GM18499 (cell line): ENCODE measurements around the gene CBR4.

Source experiments
- ATAC-seq: cut with Tn5 transposase; IDR thresholded peaks from one replicate; pipeline ENCODE4 v1.9.1; 2021; ENCODE audit warnings: moderate number of reproducible peaks; ENCODE audit not compliant: insufficient read depth, unreplicated experiment

The CBR4 gene

DNA sequence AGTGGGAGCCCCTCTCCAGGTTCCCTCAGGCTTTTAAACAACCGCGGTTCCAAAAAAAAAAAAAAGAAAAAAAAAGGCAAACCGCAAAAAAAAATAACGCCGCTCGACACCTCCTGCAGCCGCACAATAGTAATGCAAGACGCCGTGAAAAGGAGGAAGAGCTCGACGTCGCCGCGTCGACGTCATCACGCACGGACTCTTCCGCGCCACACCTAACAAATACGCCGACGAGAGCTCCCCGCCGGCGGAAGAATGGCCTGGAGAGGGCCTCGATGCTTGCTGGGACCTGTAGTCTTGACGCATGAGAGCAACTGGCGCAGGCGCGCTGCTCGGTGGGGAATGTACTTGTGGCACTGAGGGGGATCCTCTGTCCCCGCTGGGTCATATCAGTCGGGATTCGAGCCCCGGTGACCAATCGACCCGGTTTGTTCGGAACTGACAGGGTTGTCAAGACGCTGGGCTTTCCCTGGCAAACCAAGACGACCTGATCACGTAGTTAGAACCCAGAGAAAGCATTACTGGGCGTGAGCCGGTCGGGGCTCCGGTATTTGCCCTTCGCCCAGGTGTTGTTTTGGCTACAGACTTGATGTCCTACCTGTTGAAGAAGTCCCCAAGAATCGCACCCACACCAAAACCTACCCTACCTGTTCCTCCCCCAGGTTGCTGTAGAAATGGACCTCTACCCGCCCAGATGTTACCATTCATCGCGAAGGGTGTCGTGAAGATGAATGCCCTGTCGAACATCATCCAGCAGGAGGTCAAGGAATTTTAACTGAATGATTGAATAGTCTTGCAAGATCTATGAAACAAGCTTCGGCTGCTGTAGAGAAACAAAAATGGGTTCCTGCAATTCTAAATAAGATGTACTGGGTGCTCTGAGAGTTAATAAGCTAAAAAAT is at the start of gene CBR4:
CBR4 (minus strand) TSS at position 131 of the 899 bp plus-strand sequence. CDS start 166 bp downstream, outside the sequence.
- peak; percentile 94 for ATAC-seq

DNA sequence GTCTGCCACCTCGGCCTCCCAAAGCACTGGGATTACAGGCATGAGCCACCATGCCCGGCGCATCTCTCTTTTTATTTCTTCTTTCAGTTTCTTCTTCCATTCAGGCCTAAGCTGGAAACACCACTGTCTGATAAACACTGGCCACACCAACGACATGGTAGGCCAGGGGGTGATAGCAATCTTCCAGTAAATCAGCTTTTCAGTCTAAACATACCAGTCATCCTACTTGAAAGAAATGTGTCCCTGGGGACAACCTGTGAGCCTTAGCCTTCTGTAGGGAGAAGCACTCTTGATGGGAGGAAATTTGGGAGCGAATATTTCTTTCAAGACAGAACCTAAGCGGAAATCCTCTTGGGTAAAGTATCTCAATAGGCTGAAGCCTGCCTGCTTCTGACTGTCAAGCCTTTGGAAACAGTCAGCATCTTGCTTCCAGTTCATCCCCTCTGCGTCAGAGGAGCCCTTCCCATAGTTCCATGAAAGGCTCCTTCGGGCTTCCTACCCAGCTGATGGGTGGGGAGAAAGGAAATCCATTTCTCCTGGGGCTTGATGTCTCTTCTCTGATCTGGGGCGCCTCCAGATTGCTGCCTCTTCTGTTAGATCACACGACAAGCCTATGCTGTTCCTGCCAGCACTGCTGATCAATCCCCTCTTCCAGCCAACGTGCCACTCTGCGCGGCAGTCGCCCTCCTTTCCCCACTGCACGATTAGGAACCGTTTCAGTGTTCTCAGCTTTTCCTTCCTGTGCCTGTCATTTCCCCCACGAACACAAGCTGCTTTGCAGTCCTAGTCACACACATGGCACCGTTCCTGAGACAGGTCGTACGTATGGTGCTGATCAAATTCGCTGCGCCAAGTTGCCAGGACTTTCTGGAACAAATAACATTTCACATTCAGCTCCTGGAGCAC is 49.5 kb upstream of the CBR4 start:
- ATAC-seq: no peak

DNA sequence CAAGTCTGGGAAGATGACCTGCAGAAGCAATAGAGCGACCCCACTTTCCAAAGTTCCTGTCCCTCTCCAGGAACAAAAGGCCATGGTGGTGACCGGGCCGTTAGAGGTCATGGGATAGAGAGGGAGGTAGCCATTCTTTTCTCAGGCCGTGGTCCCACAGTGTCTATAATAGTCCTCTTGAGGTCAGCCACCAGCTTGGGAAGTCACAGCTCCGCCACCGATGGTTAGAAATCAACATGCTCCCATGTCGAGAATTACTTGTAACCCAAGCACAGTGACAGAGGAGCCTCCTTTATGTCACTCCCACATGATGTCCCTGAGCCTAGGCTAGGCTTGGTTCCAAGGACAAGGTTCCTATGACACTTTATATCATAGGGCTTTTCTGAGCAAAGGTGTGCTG is 48.3 kb upstream of the CBR4 start:
- no peak for ATAC-seq

DNA sequence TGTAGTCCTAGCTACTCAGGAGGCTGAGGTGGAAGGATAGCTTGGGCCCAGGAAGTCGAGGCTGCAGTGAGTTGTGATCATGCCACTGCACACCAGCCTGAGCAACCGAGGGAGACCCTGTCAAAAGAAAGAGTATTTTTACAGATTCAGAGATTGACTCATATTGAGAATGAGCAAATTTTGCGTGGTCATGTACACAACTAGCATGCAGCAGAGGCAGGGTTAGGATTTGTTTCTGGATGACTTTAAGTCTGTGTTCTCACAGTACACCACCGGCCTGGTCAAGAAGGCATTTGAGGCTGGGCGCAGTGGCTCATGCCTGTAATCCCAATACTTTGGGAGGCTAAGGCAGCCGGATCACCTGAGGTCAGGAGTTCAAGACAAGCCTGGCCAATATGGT is 44.8 kb upstream of the CBR4 start:
- ATAC-seq: peak; percentile 73

DNA sequence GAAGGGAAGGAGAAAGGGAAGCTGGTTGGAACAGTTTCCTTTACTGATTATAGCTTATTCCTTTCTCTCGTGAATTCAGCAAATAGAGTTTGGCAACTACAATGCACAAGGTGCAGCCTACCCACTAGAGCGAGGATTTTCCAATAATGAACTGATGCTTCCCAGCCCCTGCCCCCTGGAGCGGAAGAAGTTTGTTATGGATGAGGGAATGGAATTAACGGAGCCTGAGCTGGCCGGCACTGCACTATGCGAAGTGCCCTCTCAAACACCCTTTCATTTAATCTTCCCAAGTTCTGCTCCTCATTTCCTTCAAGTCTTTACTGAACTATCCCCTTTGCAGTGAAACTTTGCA is 42.5 kb upstream of the CBR4 start:
- no peak for ATAC-seq

DNA sequence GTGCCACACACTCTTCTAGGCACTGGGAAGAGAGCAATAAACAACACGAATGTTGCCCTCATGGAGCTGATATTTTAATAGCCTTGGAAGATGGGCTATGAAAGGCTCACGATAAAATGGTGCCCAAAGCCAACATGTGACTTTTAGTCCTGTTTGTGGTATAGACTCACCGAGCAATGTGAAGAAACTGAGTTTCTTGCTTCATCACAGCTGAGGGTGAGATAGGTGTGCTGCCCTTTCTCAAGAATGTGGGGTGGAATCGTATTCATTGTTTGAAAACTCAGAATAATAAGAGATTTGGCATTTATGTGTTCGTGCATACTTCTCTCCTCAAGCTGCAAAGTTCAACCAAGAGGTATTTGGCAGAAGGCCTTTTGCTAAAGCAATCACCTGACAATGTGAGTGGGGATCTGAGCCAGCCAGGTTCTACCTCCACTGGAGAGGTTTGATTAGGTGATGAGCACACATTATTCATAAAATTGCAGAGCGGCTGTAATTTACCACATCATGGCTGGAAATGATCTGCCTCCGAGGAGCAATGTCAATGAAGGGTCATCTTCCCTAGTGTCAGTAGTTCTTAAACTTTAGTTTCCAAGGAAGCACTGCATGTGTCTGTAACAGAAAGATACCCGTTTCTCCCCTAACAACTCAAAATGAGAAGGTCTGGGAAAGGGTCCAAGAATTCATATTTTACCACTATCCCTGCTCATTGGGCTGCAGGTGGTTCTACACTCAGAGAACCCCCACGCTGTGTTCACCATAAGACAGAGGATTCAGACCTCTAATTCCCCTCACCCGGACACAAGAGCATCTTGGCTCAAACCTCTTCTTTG is 41.9 kb upstream of the CBR4 start:
- no peak for ATAC-seq

DNA sequence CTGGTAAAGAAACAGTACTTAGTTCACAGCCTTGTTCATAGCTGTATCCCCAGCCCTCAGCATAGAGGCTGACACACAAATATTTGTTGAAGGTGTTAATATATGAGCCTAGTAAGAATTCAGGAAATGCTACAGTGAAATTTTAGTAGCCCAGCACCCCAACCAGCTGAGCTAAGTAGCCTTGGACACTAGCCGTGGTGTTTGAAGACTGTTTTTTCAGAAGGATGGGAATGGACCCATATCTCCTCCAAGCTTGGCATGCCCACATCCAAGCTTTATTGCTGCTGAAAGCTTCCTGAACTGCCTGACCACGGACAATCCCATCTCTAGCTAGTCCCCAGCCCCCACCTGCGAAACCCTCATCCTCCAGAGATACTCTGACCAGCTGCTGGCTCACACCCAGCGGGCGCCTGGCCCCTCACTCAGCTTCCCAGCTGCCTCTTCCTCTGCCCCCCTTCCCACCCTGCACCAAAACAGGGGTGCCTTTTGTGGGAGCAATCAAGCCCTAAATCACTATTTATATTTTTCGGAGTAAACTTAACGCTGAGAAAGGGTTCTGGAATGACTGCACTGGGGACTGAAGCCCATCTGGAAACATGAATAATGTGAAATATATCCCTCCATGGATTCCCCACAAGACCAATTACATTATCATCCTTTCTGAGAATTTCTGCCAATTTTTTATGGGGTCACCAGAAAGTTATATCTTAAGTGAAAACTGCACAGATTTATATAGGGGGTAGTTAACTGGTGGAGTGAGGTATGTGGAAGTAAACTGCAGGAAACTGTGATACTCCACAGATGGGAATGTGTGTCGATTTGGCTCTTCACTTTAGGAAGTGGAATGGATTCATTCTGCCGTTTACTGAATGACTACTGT is 41.1 kb upstream of the CBR4 start:
- ATAC-seq: no peak

DNA sequence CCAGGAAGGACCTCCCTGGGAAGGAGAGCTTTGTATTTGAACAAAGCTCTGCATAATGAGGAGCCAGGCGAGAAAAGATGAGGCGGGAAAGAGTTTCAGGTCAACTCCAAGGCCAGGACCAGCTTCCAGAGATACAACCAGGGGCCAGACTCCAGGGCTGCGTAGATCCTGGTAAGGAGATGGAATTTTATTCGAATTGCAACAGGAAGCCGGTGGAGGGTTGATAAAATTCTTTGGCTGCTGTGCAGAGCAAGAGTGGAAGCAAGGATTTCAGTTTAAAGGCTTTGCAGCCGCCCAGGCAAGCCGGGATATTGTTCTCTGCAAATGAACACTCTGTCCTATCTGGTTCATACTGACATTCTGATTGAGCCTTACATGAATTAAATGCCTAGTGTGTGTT is 40.2 kb upstream of the CBR4 start:
- ATAC-seq: no peak

DNA sequence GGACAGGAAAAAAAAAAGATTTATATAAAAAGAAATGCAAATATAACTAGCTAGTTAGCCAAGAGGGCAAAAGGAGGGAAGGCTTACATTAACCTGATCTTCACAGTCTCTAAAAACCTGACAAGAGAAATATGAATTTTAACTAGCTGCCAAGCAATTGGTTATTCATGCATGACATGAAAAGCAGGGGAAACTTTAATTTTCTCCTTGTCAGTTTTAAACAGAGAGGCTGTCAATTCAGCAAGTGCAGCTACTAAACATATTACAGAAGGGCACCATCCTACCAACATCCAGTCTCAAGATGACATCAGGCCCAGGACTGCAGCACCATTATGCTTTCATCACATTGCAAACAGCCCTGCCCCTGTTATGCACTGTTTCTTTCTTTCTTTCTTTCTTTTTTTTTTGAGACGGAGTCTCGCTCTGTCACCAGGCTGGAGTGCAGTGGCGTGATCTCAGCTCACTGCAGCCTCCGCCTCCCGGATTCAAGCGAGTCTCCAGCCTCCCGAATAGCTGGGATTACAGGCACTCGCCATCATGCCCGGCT is 38.9 kb upstream of the CBR4 start:
- ATAC-seq: no peak

DNA sequence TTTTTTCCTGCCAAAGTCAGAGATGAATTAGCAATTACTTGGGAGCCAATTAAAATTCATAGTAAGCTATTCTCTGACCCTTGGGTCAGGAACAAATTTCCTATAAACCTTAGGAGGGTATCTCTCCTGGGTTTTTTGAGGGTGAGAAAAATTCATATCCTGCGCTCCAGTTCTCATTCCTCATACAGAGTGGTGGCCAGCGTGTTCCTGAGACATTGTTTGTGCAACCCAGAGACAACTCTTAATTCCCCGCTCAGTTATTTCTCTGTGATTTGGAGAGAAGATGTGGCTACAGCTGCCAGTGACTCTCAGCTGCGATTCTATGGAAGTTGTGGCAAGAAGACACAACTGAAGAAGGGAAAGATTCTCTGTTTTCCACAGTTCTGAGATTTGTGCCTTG is 37.9 kb upstream of the CBR4 start:
- no peak for ATAC-seq

DNA sequence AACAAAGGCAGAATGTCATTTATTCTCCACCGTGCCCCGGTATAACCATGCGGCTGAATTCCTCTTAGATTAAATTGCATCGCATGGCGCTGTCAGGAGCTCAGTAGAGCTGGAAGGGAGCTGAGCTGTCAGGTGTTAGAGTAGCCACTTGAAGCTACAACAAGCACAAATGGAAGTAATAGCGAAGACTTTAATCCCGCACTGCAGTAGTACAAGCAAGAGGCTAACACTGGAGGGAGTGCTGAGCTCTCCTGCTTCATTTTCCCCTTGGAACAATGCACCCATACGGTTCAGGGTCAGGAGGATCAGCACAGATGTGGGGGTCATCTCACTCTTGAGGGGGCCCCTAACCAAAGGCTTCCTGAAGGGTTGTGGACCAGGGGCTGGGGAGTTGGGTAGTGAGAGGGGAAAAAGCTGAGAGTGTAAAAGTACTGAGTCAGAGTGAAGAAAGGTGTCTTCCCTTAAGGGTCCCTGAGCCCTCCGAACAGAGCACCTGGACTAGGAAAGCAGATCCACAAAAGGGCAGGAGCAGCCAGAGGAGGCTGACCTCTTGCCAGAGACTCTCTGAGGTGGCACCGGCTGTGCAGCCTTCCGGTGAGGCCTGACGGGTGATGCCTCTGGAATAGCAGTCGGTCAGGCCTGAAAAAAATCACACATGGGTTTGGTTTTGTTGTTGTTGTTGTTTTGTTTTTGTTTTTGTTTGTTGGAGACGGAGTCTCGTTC is 36.0 kb upstream of the CBR4 start:
- ATAC-seq: no peak

DNA sequence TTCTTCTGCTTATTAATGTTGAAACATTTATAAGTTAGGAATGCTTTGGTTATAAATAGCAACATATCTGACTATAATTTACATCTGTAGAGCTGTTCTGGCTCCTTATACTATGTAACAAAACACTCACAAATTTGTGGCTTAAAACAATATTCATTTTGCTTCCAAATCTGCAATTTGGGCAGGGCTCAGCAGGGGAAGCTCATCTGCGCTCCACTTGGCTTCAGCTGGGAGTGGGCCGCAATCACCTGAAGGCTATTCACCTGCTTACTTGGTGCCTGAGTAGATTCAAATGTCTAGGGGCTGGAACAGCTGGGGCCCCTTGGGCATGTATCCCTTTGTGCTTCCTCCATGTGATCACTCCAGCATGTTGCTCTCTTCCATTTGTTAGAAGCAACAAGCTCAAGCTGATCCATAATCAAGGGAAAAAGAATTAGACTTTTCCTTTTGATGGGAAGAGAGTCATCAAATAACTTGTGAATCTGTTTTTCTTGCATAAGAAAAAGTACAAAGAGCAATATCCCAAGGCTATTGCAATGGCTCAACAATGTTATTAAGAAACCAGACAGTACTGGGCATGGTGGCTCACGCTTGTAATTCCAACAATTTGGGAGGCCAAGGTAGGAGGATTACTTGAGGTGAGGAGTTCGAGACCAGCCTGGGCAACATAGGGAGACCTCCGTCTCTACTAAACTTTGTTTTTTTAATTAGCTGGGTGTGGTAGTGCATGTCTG is 34.8 kb upstream of the CBR4 start:
- no peak for ATAC-seq

DNA sequence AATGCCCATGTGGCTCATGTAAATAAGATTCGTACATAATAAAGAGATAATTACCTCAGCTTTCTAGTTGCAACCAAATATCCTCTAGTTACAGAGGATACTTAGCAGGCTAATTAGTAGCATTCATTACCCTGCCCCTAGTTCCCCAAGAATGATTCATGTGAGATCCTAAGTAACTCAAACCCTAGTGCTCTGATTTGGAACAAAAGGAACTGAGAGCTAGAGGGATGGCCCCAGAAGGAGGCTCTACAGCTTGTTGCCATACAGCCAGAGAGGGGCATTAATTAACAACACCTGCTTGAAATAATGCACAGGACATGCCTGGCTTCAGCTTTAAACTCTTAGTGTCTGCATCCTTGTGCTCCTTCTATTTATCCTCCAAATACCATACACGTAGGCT is 32.6 kb upstream of the CBR4 start:
- ATAC-seq: no peak

DNA sequence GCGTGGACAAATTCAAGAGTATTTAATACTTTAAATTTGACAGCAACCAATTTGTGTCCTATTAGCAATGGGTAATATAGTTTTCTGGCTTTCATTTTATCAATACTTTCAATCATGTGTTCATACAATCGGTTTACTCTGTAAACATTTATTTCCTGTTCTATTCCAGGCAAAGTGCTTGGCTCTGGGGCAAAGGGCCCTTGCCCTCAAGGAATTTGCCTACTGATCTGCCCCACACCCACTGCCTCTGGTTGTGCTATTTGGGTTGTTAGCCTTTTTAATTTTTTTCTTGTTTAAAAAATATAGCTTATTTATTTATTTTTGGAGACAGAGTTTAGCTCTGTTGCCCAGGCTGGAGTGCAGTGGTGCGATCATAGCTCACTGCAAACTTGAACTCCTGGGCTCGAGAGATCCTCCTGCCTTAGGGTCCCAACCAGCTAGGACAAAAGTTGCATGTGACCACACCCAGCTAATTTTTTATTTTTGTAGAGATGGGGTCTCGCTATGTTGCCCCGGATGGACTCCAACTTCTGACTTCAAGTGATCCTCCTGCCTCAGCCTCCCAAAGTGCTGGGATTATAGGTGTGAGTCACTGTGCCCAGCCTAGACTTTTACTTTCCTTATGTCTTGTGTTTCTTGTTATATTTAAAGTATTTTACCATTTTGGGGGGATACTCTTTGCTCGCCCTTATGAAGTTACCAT is 30.7 kb upstream of the CBR4 start:
- no peak for ATAC-seq

DNA sequence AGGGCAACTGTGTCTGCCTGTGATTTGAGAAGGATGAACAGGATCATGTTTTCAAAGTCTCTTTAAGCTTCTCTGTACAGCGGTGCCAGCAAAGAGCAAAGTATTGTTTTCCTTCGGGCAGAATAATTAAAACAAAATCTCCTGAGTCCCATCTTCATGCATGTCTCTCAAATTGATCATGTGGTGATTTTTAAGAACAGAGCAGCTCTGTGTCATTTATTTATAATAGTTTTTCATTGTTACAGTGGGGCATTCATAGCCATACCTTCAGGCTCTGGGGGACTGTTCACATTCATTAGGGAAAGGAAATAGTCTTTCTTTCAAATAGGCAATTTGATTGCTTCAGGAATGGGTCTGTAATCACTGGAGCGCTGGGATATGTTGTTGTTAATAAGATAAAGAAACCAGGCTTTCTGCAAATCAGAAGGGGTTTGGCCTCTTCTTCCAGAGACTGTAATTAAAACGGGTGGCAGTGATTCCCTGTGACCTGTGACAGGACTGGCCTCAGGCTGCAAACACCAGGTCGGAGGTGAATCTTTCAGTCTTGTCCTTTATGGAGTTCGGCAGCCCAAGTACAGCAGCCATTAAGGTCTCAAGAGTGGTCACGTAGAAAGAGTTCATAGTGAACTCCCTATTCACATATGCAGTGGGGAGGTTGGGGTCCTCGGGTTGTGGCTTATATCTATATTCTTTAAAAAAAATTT is 29.3 kb upstream of the CBR4 start:
- ATAC-seq: no peak

DNA sequence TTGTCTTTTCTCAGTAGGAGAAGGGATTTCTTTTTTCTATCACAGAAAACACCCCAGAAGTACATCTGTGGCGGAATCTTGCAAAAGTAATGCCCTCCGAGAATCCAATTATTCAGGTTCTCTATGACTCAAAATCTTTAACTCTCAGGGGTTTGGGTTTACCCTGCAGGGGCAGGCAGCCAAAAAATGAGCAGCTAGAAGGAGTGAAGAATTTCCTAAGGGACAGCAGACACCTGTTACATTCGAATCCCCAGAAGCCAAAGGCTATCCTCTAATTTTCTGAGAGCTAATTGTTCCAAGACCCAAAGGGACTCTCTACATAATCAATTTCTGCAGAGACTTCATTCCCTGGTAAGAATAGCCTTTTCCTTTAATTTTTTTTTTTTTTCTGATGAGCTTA is 27.5 kb upstream of the CBR4 start:
- no peak for ATAC-seq
